ENCODE results near the gene CREB1.

GRCh38 chr2:207571370-207571769 lies 41.6 kb downstream of the CREB1 start:
- TF ChIP-seq ZNF549 (tag by site-specific recombination; IDR thresholded peaks at IDR 0.05) (no peak), ZNF830 (tag by site-specific recombination; IDR thresholded peaks at IDR 0.05; ENCODE audit: low read depth) (no peak)

Measured in HEK293 (cell line).